HG03196 (cell line): Measurements from ENCODE around the gene ZNF214.
"Not testable (repeated sequence)": the region's sequence is repeated elsewhere in the genome, so short reads cannot be mapped to it uniquely, and the experiment has no call there.

Experiments used
- ATAC-seq: cut with Tn5 transposase; IDR thresholded peaks from one replicate; pipeline ENCODE4 v1.9.1; 2021; ENCODE audit not compliant: unreplicated experiment

The ZNF214 gene

DNA sequence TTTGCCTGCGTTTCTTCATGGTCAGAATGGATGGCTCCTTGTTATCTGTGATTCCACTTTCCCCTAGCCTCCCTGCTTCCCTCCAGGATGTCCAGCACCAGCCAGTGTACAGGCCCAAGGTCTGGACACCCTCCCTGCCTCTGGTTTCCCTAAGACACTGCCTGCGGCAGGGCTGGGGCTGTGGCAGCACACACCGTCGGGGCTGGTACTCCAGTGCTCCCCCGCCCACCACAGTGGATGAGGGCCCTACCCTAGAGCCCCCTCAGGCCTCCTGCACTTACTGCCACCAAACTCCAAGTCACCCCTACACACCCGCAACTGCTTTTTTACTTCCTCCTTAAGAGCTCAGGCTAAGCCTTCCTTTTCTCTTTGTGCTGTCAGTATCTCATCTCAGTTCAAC lies 28.9 kb downstream of the ZNF214 start:
- no peak for ATAC-seq

- ATAC-seq: no peak
Measured at GRCh38 chr11:6988506-6988905, 31.6 kb downstream of the ZNF214 start.

DNA sequence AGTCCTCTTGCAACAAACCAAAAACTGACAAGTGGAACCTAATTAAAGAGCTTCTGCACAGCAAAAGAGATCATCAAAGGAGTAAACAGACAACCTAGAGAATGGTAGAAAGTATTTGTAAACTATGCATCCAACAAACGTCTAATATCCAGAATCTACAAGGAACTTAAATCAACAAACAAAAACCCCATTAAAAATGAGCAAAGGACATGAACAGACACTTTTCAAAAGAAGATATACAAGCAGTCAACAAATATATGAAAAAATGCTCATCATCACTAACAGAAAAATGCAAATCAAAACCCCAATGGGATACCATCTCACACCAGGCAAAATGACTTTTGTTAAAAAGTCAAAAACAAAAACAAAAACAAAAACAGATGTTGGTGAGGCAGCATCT lies 33.7 kb downstream of the ZNF214 start:
- ATAC-seq: no peak

- ATAC-seq: no peak
Measured at GRCh38 chr11:6979365-6979764, 40.8 kb downstream of the ZNF214 start.

- not testable (repeated sequence) for ATAC-seq
Measured at GRCh38 chr11:6969854-6970253, 50.3 kb downstream of the ZNF214 start.

- ATAC-seq: no peak
Measured at GRCh38 chr11:6968816-6969215, 51.3 kb downstream of the ZNF214 start.

DNA sequence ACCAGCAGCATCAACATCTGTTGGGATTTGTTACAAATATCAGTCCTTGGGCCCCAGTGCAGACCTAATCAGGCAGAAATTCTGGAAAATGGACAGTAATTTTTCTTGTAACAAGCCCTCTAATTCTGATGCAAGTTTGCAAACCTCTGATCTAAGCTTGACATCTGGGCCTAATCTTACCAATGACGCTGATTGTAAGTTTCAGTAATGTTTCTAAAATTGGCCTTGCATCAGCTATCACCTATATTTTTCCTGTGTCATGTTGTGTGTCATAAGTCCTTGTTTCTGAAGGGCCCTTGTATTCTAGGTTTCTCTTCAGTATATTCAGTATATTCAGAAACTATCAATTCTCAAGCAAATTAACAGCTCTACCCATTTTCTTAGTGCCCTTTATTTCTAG lies 57.5 kb downstream of the ZNF214 start:
- no peak for ATAC-seq

- ATAC-seq: no peak
Measured at GRCh38 chr11:6962141-6962540, 58.0 kb downstream of the ZNF214 start.

GRCh38 chr11:6954248-6954647 lies 65.9 kb downstream of the ZNF214 start:
- not testable (repeated sequence) for ATAC-seq
